Measurements from ENCODE around the gene UQCRHL.

- TF ChIP-seq POLR2A (IDR thresholded peaks at IDR 0.05; ENCODE audit: low read length) (no peak), GATA1 (IDR thresholded peaks at IDR 0.05; ENCODE audit: low read depth, low read length) (no peak)
These were observed 4.1 kb downstream of the UQCRHL start for GRCh38 chr1:15803380-15803779.
